22Rv1 (cell line): Measurements from ENCODE around the gene SUSD3.

Experiments used
- CTCF ChIP-seq: fragments of 450-650 bp; IDR thresholded peaks from 2 replicates; pipeline ENCODE4 v1.5.1; 2017; ENCODE audit warnings: mild to moderate bottlenecking
- ZFX ChIP-seq: fragments of 450-650 bp; IDR thresholded peaks from 2 replicates; pipeline ENCODE4 v1.6.1; 2017; ENCODE audit warnings: antibody characterized with exemption, borderline replicate concordance

GRCh38 chr9:93020151-93020550 is 38.4 kb upstream of the SUSD3 start:
- TF ChIP-seq CTCF (no peak), ZFX (no peak)
